Parathyroid adenoma (tissue), 2 donors: ENCODE results near the gene MRPL44.

Experiments used
- H2AFZ ChIP-seq: fragments of 300-600 bp; sonication (generic); one replicate; pipeline ENCODE4 v1.7.0; 2017; ENCODE audit warnings: antibody characterized with exemption, mild to moderate bottlenecking
- H3K27ac ChIP-seq: fragments of 300-600 bp; sonication (generic); one replicate; pipeline ENCODE4 v1.7.0; 2017
- H3K27me3 ChIP-seq: fragments of 300-600 bp; sonication (generic); one replicate; pipeline ENCODE4 v1.7.0; 2017; ENCODE audit warnings: low read length; ENCODE audit not compliant: control insufficient read depth, insufficient read depth
- H3K36me3 ChIP-seq: fragments of 300-600 bp; sonication (generic); one replicate; pipeline ENCODE4 v1.7.0; 2017; ENCODE audit warnings: low read length; ENCODE audit not compliant: control insufficient read depth, insufficient read depth
- H3K4me1 ChIP-seq: fragments of 300-600 bp; sonication (generic); one replicate; pipeline ENCODE4 v1.7.0; 2017; ENCODE audit warnings: control low read depth
- H3K4me2 ChIP-seq: fragments of 300-600 bp; sonication (generic); one replicate; pipeline ENCODE4 v1.7.0; 2017; ENCODE audit warnings: low read length
- H3K4me3 ChIP-seq: fragments of 300-600 bp; sonication (generic); one replicate; pipeline ENCODE4 v1.7.0; 2017; ENCODE audit warnings: low read depth, low read length
- H3K79me2 ChIP-seq: fragments of 300-600 bp; sonication (generic); one replicate; pipeline ENCODE4 v1.7.0; 2017; ENCODE audit warnings: control low read depth
- H3K9ac ChIP-seq: fragments of 300-600 bp; sonication (generic); one replicate; pipeline ENCODE4 v1.7.0; 2017; ENCODE audit warnings: mild to moderate bottlenecking
- H3K9me3 ChIP-seq: fragments of 300-600 bp; sonication (generic); one replicate; pipeline ENCODE4 v1.7.0; 2017; ENCODE audit warnings: low read length; ENCODE audit not compliant: control insufficient read depth
- CTCF ChIP-seq: fragments of 300-600 bp; sonication (generic); IDR thresholded peaks from one replicate; pipeline ENCODE4 v1.7.0; 2017; ENCODE audit warnings: antibody characterized with exemption, mild to moderate bottlenecking
- donor health status: primary hyperparathyroidism.

The MRPL44 gene

GRCh38 chr2:223952280-223952968, 4.8 kb upstream of the MRPL44 start:
- no peaks in the 10 kb centered on the region for H3K36me3 ChIP-seq
- no peak for TF ChIP-seq CTCF
- H2AFZ ChIP-seq: no peak overlapping the region
- H3K27ac ChIP-seq: no peak overlapping the region
- no peak overlapping the region for H3K4me3 ChIP-seq
- no peaks in the 10 kb centered on the region for H3K9me3 ChIP-seq
- H3K4me1 ChIP-seq: peaks cover 6% of the 10 kb centered on the region
- H3K79me2 ChIP-seq: peaks cover 1% of the 10 kb centered on the region
- no peaks in the 10 kb centered on the region for H3K27me3 ChIP-seq
- no peak overlapping the region for H3K4me2 ChIP-seq
- no peak overlapping the region for H3K9ac ChIP-seq

GRCh38 chr2:223954401-223954800, 2.9 kb upstream of the MRPL44 start:
- H2AFZ ChIP-seq: no peak overlapping the region
- H3K4me1 ChIP-seq: no peaks in the 10 kb centered on the region
- H3K4me2 ChIP-seq: no peak overlapping the region

GRCh38 chr2:223956300-223956699, 963 bp upstream of the MRPL44 start:
- Histone ChIP-seq H3K4me1 (no peaks in the 10 kb centered on the region), H2AFZ (peak overlapping the region; percentile 100), H3K4me3 (peak overlapping the region; percentile 91), H3K79me2 (peaks cover 24% of the 10 kb centered on the region), H3K9me3 (no peaks in the 10 kb centered on the region), H3K36me3 (no peaks in the 10 kb centered on the region), H3K4me2 (peak overlapping the region; percentile 40), H3K27me3 (no peaks in the 10 kb centered on the region), H3K9ac (no peak overlapping the region), H3K27ac (peak overlapping the region; percentile 85)
- no peak for TF ChIP-seq CTCF

More at GRCh38 chr2:223954401-223954800, 2.9 kb upstream of the MRPL44 start:
- H3K9me3 ChIP-seq: no peaks in the 10 kb centered on the region
- TF ChIP-seq CTCF: no peak
- H3K9ac ChIP-seq: no peak overlapping the region
- no peak overlapping the region for H3K4me3 ChIP-seq
- no peak overlapping the region for H3K27ac ChIP-seq
- no peaks in the 10 kb centered on the region for H3K27me3 ChIP-seq
- H3K36me3 ChIP-seq: no peaks in the 10 kb centered on the region
- H3K79me2 ChIP-seq: peaks cover 13% of the 10 kb centered on the region

- Histone ChIP-seq H3K9me3 (no peaks in the 10 kb centered on the region), H3K4me3 (no peak overlapping the region), H3K27ac (no peak overlapping the region), H3K79me2 (peaks cover 28% of the 10 kb centered on the region), H3K4me1 (no peaks in the 10 kb centered on the region), H2AFZ (no peak overlapping the region), H3K9ac (no peak overlapping the region), H3K36me3 (no peaks in the 10 kb centered on the region), H3K27me3 (no peaks in the 10 kb centered on the region), H3K4me2 (no peak overlapping the region)
- TF ChIP-seq CTCF: no peak
These were observed 2.4 kb downstream of the MRPL44 start for GRCh38 chr2:223959688-223960087.

- H3K4me3 ChIP-seq: no peak overlapping the region
- H3K79me2 ChIP-seq: no peaks in the 10 kb centered on the region
- H3K4me2 ChIP-seq: no peak overlapping the region
- H3K36me3 ChIP-seq: no peaks in the 10 kb centered on the region
- H3K27me3 ChIP-seq: no peaks in the 10 kb centered on the region
- H3K4me1 ChIP-seq: no peaks in the 10 kb centered on the region
- no peaks in the 10 kb centered on the region for H3K9me3 ChIP-seq
- no peak for TF ChIP-seq CTCF
- no peak overlapping the region for H3K27ac ChIP-seq
- H2AFZ ChIP-seq: no peak overlapping the region
- no peak overlapping the region for H3K9ac ChIP-seq
These were observed 10.7 kb downstream of the MRPL44 start for GRCh38 chr2:223967981-223968380.
